Measurements from ENCODE around the gene MARK2.

DNA sequence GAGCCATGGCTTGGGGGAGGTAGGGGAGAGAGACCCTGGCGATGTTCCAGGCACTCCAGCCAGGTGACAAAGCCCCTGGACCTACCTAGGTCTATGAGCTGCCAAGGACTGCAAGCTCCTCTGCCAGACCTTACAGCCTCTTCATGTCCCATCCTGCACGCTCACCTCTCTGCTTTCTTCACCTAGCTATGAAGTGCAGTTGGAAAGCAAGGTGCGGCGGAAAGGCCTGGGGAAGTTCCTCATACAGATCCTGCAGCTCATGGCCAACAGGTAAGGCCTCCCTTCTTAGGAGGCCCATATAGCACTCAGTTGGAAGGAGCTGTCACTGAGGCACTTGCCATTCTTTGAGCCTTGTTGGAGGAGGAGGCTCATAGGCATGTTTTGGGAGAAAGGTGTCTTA is 113.7 kb downstream of the MARK2 start:
- TF ChIP-seq EZH2phosphoT487 (IDR thresholded peaks at IDR 0.05; ENCODE audit: insufficient read depth, low read depth) (no peak), EZH2 (IDR thresholded peaks at IDR 0.05; ENCODE audit: insufficient read depth, poor library complexity, severe bottlenecking) (no peak)
